ENCODE measurements around the gene PANX1. TPM values are rescaled to one million over a fixed set of nuclear protein-coding genes. Genes with fewer than 3 reads are reported as not detected.

The PANX1 gene
- total RNA-seq, 1 experiment from 2014 or later: 22.9 TPM

DNA sequence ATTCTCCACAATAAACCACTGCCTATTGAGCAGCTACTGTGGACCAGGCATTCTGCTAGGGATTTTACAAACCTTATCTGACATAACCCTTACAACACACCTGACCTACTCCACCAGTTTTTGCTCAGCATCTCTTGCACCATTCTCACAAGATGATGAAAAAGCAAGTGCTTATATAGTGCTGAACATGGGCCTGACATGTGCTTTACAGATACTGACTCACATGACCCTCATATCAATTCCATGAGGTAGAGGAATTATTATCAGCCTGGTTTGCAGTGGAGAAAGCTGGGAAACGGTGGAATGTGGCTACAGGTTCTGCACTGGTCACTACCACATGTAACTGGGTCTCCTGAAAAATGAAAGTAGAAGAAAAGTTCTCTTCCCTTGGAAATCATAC lies 37.5 kb upstream of the PANX1 start:
- ATAC-seq: no peak
- Mint-ChIP-seq H3K4me1 (peaks cover 2% of the 10 kb centered on the region; the same call in 1 of the 2 replicates), H3K9me3 (peaks cover 15% of the 10 kb centered on the region), H3K27me3 (ENCODE audit: low read depth) (no peaks in the 10 kb centered on the region; the same call in 1 of the 2 replicates), H3K4me3 (no peak overlapping the region), H3K27ac (no peak overlapping the region), H3K36me3 (0 out of 2 replicates have a peak, but pooled peaks cover 2% of the 10 kb centered on the region)
- ChIA-PET CTCF (no interaction called here), POLR2A (no interaction called here)
- no peak for TF ChIP-seq NFYB (CRISPR knock-in tag; conservative IDR thresholded peaks at IDR 0.05; ENCODE audit: low read depth)
- TF ChIP-seq IRF2 (CRISPR knock-in tag; IDR thresholded peaks at IDR 0.05; ENCODE audit: borderline replicate concordance, low read depth): no peak
- TF ChIP-seq, protein P1, sequence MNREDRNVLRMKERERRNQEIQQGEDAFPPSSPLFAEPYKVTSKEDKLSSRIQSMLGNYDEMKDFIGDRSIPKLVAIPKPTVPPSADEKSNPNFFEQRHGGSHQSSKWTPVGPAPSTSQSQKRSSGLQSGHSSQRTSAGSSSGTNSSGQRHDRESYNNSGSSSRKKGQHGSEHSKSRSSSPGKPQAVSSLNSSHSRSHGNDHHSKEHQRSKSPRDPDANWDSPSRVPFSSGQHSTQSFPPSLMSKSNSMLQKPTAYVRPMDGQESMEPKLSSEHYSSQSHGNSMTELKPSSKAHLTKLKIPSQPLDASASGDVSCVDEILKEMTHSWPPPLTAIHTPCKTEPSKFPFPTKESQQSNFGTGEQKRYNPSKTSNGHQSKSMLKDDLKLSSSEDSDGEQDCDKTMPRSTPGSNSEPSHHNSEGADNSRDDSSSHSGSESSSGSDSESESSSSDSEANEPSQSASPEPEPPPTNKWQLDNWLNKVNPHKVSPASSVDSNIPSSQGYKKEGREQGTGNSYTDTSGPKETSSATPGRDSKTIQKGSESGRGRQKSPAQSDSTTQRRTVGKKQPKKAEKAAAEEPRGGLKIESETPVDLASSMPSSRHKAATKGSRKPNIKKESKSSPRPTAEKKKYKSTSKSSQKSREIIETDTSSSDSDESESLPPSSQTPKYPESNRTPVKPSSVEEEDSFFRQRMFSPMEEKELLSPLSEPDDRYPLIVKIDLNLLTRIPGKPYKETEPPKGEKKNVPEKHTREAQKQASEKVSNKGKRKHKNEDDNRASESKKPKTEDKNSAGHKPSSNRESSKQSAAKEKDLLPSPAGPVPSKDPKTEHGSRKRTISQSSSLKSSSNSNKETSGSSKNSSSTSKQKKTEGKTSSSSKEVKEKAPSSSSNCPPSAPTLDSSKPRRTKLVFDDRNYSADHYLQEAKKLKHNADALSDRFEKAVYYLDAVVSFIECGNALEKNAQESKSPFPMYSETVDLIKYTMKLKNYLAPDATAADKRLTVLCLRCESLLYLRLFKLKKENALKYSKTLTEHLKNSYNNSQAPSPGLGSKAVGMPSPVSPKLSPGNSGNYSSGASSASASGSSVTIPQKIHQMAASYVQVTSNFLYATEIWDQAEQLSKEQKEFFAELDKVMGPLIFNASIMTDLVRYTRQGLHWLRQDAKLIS (CRISPR knock-in tag; IDR thresholded peaks at IDR 0.05; ENCODE audit: borderline replicate concordance): no peak
- TF ChIP-seq ZNF219 (CRISPR knock-in tag; IDR thresholded peaks at IDR 0.05; ENCODE audit: borderline replicate concordance): no peak
- TF ChIP-seq EMX1 (CRISPR knock-in tag; IDR thresholded peaks at IDR 0.05): no peak
- no peak for TF ChIP-seq MXD4 (CRISPR knock-in tag; IDR thresholded peaks at IDR 0.05; ENCODE audit: borderline replicate concordance)
- no peak for TF ChIP-seq FOXP1 (CRISPR knock-in tag; IDR thresholded peaks at IDR 0.05; ENCODE audit: borderline replicate concordance)
- TF ChIP-seq, protein P2, sequence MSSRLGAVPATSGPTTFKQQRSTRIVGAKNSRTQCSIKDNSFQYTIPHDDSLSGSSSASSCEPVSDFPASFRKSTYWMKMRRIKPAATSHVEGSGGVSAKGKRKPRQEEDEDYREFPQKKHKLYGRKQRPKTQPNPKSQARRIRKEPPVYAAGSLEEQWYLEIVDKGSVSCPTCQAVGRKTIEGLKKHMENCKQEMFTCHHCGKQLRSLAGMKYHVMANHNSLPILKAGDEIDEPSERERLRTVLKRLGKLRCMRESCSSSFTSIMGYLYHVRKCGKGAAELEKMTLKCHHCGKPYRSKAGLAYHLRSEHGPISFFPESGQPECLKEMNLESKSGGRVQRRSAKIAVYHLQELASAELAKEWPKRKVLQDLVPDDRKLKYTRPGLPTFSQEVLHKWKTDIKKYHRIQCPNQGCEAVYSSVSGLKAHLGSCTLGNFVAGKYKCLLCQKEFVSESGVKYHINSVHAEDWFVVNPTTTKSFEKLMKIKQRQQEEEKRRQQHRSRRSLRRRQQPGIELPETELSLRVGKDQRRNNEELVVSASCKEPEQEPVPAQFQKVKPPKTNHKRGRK (CRISPR knock-in tag; IDR thresholded peaks at IDR 0.05; ENCODE audit: borderline replicate concordance): no peak
- TF ChIP-seq CREM (CRISPR knock-in tag; IDR thresholded peaks at IDR 0.05): no peak
- TF ChIP-seq, protein P3, sequence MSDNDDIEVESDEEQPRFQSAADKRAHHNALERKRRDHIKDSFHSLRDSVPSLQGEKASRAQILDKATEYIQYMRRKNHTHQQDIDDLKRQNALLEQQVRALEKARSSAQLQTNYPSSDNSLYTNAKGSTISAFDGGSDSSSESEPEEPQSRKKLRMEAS (CRISPR knock-in tag; IDR thresholded peaks at IDR 0.05): no peak
- TF ChIP-seq ZBTB21 (CRISPR knock-in tag; IDR thresholded peaks at IDR 0.05; ENCODE audit: borderline replicate concordance): no peak
- TF ChIP-seq, protein P4, sequence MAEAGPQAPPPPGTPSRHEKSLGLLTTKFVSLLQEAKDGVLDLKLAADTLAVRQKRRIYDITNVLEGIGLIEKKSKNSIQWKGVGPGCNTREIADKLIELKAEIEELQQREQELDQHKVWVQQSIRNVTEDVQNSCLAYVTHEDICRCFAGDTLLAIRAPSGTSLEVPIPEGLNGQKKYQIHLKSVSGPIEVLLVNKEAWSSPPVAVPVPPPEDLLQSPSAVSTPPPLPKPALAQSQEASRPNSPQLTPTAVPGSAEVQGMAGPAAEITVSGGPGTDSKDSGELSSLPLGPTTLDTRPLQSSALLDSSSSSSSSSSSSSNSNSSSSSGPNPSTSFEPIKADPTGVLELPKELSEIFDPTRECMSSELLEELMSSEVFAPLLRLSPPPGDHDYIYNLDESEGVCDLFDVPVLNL (CRISPR knock-in tag; IDR thresholded peaks at IDR 0.05; ENCODE audit: borderline replicate concordance, low read depth): no peak
- TF ChIP-seq ZSCAN18 (CRISPR knock-in tag; IDR thresholded peaks at IDR 0.05): no peak
- no peak for TF ChIP-seq FOXK1 (CRISPR knock-in tag; IDR thresholded peaks at IDR 0.05)
- no peak for TF ChIP-seq ATF1 (CRISPR knock-in tag; IDR thresholded peaks at IDR 0.05)
- no peak for DNase-seq (ENCODE audit: low spot score)

DNA sequence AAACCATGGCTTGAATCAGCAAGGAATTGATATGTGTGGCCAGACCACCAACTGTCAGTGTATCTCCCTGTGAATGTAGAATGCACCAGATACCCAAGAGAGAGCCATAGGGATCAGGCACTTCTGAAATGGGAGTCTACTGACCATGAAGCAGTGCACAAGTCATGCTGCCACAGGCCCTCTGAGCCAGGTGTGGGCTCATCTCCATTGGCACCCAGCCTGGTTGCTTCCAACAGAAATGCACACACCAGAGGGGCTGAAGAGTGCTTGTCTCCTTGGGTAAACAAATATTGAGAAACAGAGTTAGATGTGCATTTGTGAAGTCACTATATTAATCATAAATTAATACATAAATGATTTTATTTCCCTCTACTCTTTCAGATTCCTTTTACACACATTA lies 28.4 kb upstream of the PANX1 start:
- Mint-ChIP-seq H3K4me1 (peaks cover 2% of the 10 kb centered on the region), H3K36me3 (peaks cover 50% of the 10 kb centered on the region), H3K4me3 (no peak overlapping the region), H3K27ac (no peak overlapping the region), H3K9me3 (peaks cover 77% of the 10 kb centered on the region), H3K27me3 (ENCODE audit: low read depth) (peaks cover 13% of the 10 kb centered on the region)
- POLR2A ChIA-PET: no interaction called here
- DNase-seq (ENCODE audit: low spot score): no peak
- ATAC-seq: no peak
- CTCF ChIA-PET: no interaction called here
- TF ChIP-seq ATF3 (CRISPR knock-in tag; conservative IDR thresholded peaks at IDR 0.05) (no peak), RELA (CRISPR knock-in tag; IDR thresholded peaks at IDR 0.05; ENCODE audit: borderline replicate concordance) (no peak), ZNF396 (CRISPR knock-in tag; IDR thresholded peaks at IDR 0.05; ENCODE audit: borderline replicate concordance) (no peak), ARID4B (CRISPR knock-in tag; IDR thresholded peaks at IDR 0.05; ENCODE audit: borderline replicate concordance) (no peak)
- TF ChIP-seq, protein P5, sequence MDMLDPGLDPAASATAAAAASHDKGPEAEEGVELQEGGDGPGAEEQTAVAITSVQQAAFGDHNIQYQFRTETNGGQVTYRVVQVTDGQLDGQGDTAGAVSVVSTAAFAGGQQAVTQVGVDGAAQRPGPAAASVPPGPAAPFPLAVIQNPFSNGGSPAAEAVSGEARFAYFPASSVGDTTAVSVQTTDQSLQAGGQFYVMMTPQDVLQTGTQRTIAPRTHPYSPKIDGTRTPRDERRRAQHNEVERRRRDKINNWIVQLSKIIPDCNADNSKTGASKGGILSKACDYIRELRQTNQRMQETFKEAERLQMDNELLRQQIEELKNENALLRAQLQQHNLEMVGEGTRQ (CRISPR knock-in tag; IDR thresholded peaks at IDR 0.05): no peak

All from WTC11 (cell line).